SK-N-MC (cell line): ENCODE measurements around the gene SMAD7.

ENCODE experiments used
- EZH2 ChIP-seq: fragments of 200-600 bp; sonication (generic); IDR thresholded peaks from one replicate; pipeline ENCODE4 v1.6.1; 2017; ENCODE audit warnings: antibody characterized with exemption
- POLR2AphosphoS5 ChIP-seq: IDR thresholded peaks from 2 replicates; pipeline ENCODE4 v1.6.1; 2012; ENCODE audit warnings: mild to moderate bottlenecking, low read depth, low read length, borderline replicate concordance

- TF ChIP-seq EZH2, result no peak
- no peak for TF ChIP-seq POLR2AphosphoS5
Observed at GRCh38 chr18:48926420-48926857, 24.3 kb downstream of the SMAD7 start.
